Right hindlimb (tissue), 1 donor: ENCODE data around the gene U2AF1.
"Not testable (repeated sequence)": the region's sequence is repeated elsewhere in the genome, so short reads cannot be mapped to it uniquely, and the experiment has no call there.

Experiments used
- DNase-seq: peaks from one replicate; pipeline ENCODE4 v3.0.0-alpha.2; 2018

U2AF1 gene

GRCh38 chr21:43076023-43076637 lies 31.2 kb downstream of the U2AF1 start:
- DNase-seq, result not testable (repeated sequence)

GRCh38 chr21:43075170-43076022 lies 32.0 kb downstream of the U2AF1 start, which contains the start of gene CBS:
Gene CBS (minus strand): TSS chr21:43075835. CDS start chr21:43072193, 3,642 bp downstream.
- DNase-seq, result not testable (repeated sequence)

GRCh38 chr21:43074401-43075169 lies 32.8 kb downstream of the U2AF1 start:
- DNase-seq, result not testable (repeated sequence)

- DNase-seq, result not testable (repeated sequence)
These were observed 34.6 kb downstream of the U2AF1 start for GRCh38 chr21:43072742-43073141.

- DNase-seq, result not testable (repeated sequence)
These were observed 37.7 kb downstream of the U2AF1 start for GRCh38 chr21:43069682-43070081.

- DNase-seq, result not testable (repeated sequence)
These were observed 39.3 kb downstream of the U2AF1 start for GRCh38 chr21:43068065-43068464.

- DNase-seq, result peak; percentile 6
These were observed 40.7 kb downstream of the U2AF1 start for GRCh38 chr21:43066690-43067089.

- peak; percentile 9 for DNase-seq
These were observed 41.4 kb downstream of the U2AF1 start for GRCh38 chr21:43065991-43066390.

- DNase-seq, result not testable (repeated sequence)
These were observed 43.0 kb downstream of the U2AF1 start for GRCh38 chr21:43064265-43064917.

GRCh38 chr21:43062955-43063664 lies 44.3 kb downstream of the U2AF1 start:
- DNase-seq, result not testable (repeated sequence)

- not testable (repeated sequence) for DNase-seq
These were observed 54.3 kb downstream of the U2AF1 start for GRCh38 chr21:43053112-43053511.

- peak; percentile 19 for DNase-seq
These were observed 61.2 kb downstream of the U2AF1 start for GRCh38 chr21:43045876-43046821.

- DNase-seq, result peak; percentile 13
These were observed 62.0 kb downstream of the U2AF1 start for GRCh38 chr21:43045165-43045875.

- DNase-seq, result not testable (repeated sequence)
These were observed 62.8 kb downstream of the U2AF1 start for GRCh38 chr21:43044547-43044946.

GRCh38 chr21:43043291-43043690 lies 64.1 kb downstream of the U2AF1 start:
- DNase-seq, result not testable (repeated sequence)
